HEK293 (cell line): ENCODE data around the gene SGMS1.

ENCODE experiments used
- CTCF ChIA-PET: fragments of 350-600 bp; formaldehyde crosslinking; extraction: SDS; loops from one replicate; lab custom pipeline; 2021; ENCODE audit warnings: antibody characterized with exemption; lab: Yijun Ruan, JAX
- POLR2A ChIA-PET: fragments of 300-600 bp; formaldehyde crosslinking; extraction: SDS; loops from one replicate; lab custom pipeline; 2020; ENCODE audit warnings: antibody characterized with exemption, inconsistent platforms; lab: Yijun Ruan, JAX
- H3K27ac ChIP-seq: fragments of 200-500 bp; sonication (Bioruptor generic); 2 replicates; pipeline ENCODE4 v1.5.1; 2014; ENCODE audit warnings: low read depth, low read length, control low read depth, inconsistent platforms; ENCODE audit errors: extremely low read depth
- H3K36me3 ChIP-seq, 2 experiments: fragments of 200-500 bp in 1 of 2; sonication (Bioruptor generic) in 1 of 2; 1 replicate in 1 of 2; 2 replicates in 1 of 2; pipeline ENCODE4 v1.5.1; 2014 to 2017; ENCODE audit warnings: inconsistent platforms in 2 of 2, low read length in 2 of 2; ENCODE audit not compliant: control insufficient read depth in 2 of 2, insufficient read depth in 1 of 2
- H3K4me1 ChIP-seq: fragments of 200-500 bp; sonication (Bioruptor generic); 2 replicates; pipeline ENCODE4 v1.5.1; 2014; ENCODE audit warnings: mild to moderate bottlenecking, low read length, inconsistent platforms; ENCODE audit not compliant: control insufficient read depth, insufficient read depth
- H3K4me3 ChIP-seq: 2 replicates; pipeline ENCODE4 v1.5.1; 2011; ENCODE audit warnings: low read depth, mild to moderate bottlenecking, control low read depth, low read length, moderate library complexity
- H3K9me3 ChIP-seq: fragments of 200-500 bp; sonication (Bioruptor generic); 2 replicates; pipeline ENCODE4 v1.5.1; 2014; ENCODE audit warnings: low read depth, low read length, inconsistent platforms; ENCODE audit not compliant: control insufficient read depth, insufficient read depth
- ATF2 ChIP-seq: fragments of 450-650 bp; formaldehyde crosslinking; IDR thresholded peaks from 2 replicates; pipeline ENCODE4 v1.5.1; 2016; ENCODE audit warnings: missing biosample characterization, missing genetic modification characterization, low read depth
- BCL6B ChIP-seq: fragments of 450-650 bp; formaldehyde crosslinking; IDR thresholded peaks from 2 replicates; pipeline ENCODE4 v1.5.1; 2017; ENCODE audit warnings: missing biosample characterization, missing genetic modification characterization
- GLI4 ChIP-seq: fragments of 450-650 bp; formaldehyde crosslinking; IDR thresholded peaks from 2 replicates; pipeline ENCODE4 v1.5.1; 2016; ENCODE audit warnings: missing biosample characterization, missing genetic modification characterization
- HOXA7 ChIP-seq: sonication (generic); formaldehyde crosslinking; IDR thresholded peaks from 2 replicates; pipeline ENCODE4 v1.8.1; 2022; ENCODE audit warnings: missing genetic modification reagents, borderline replicate concordance
- INSM2 ChIP-seq: fragments of 450-650 bp; formaldehyde crosslinking; IDR thresholded peaks from 2 replicates; pipeline ENCODE4 v1.5.1; 2016; ENCODE audit warnings: missing biosample characterization, missing genetic modification characterization
- KLF17 ChIP-seq: fragments of 450-650 bp; formaldehyde crosslinking; IDR thresholded peaks from 2 replicates; pipeline ENCODE4 v1.5.1; 2016; ENCODE audit warnings: missing biosample characterization, missing genetic modification characterization
- KLF8 ChIP-seq: fragments of 450-650 bp; formaldehyde crosslinking; IDR thresholded peaks from 2 replicates; pipeline ENCODE4 v1.5.1; 2016; ENCODE audit warnings: missing biosample characterization, missing genetic modification characterization
- SALL2 ChIP-seq: fragments of 450-650 bp; formaldehyde crosslinking; IDR thresholded peaks from 2 replicates; pipeline ENCODE4 v1.5.0; 2017; ENCODE audit warnings: missing biosample characterization, mild to moderate bottlenecking, missing genetic modification characterization, borderline replicate concordance
- SCRT2 ChIP-seq: fragments of 450-650 bp; formaldehyde crosslinking; IDR thresholded peaks from 2 replicates; pipeline ENCODE4 v1.5.1; 2016; ENCODE audit warnings: missing biosample characterization, missing genetic modification characterization
- ZBTB10 ChIP-seq: fragments of 450-650 bp; formaldehyde crosslinking; IDR thresholded peaks from 2 replicates; pipeline ENCODE4 v1.5.1; 2016; ENCODE audit warnings: missing biosample characterization, missing genetic modification characterization
- ZNF302 ChIP-seq: fragments of 450-650 bp; formaldehyde crosslinking; IDR thresholded peaks from 2 replicates; pipeline ENCODE4 v1.5.1; 2016; ENCODE audit warnings: missing biosample characterization, missing genetic modification characterization, low read depth
- ZNF324 ChIP-seq: fragments of 450-650 bp; formaldehyde crosslinking; IDR thresholded peaks from 2 replicates; pipeline ENCODE4 v1.5.1; 2016; ENCODE audit warnings: missing biosample characterization, missing genetic modification characterization
- ZNF341 ChIP-seq: fragments of 450-650 bp; formaldehyde crosslinking; IDR thresholded peaks from 2 replicates; pipeline ENCODE4; 2016; ENCODE audit warnings: low read depth, missing biosample characterization, missing genetic modification characterization
- ZNF362 ChIP-seq: fragments of 450-650 bp; formaldehyde crosslinking; IDR thresholded peaks from 2 replicates; pipeline ENCODE4 v1.5.1; 2016; ENCODE audit warnings: missing biosample characterization, missing genetic modification characterization
- ZNF514 ChIP-seq: fragments of 450-650 bp; formaldehyde crosslinking; IDR thresholded peaks from 2 replicates; pipeline ENCODE4 v1.5.1; 2016; ENCODE audit warnings: missing biosample characterization, missing genetic modification characterization
- ZNF548 ChIP-seq: fragments of 450-650 bp; formaldehyde crosslinking; IDR thresholded peaks from 2 replicates; pipeline ENCODE4 v1.5.1; 2016; ENCODE audit warnings: missing biosample characterization, missing genetic modification characterization
- ZNF549 ChIP-seq: fragments of 450-650 bp; IDR thresholded peaks from 2 replicates; pipeline ENCODE4 v1.5.1; 2018; ENCODE audit warnings: missing biosample characterization, missing genetic modification characterization, mild to moderate bottlenecking, inconsistent platforms, moderate library complexity
- ZNF623 ChIP-seq: fragments of 450-650 bp; formaldehyde crosslinking; IDR thresholded peaks from 2 replicates; pipeline ENCODE4 v1.5.1; 2016; ENCODE audit warnings: missing biosample characterization, missing genetic modification characterization
- ZNF654 ChIP-seq: fragments of 450-650 bp; formaldehyde crosslinking; IDR thresholded peaks from 2 replicates; pipeline ENCODE4 v1.5.1; 2016; ENCODE audit warnings: low read depth, missing biosample characterization, missing genetic modification characterization
- ZNF658 ChIP-seq: fragments of 450-650 bp; formaldehyde crosslinking; IDR thresholded peaks from 2 replicates; pipeline ENCODE4; 2016; ENCODE audit warnings: missing biosample characterization, missing genetic modification characterization
- ZNF704 ChIP-seq: fragments of 450-650 bp; formaldehyde crosslinking; IDR thresholded peaks from 2 replicates; pipeline ENCODE4 v1.5.1; 2016; ENCODE audit warnings: missing biosample characterization, missing genetic modification characterization
- ZNF768 ChIP-seq: fragments of 450-650 bp; formaldehyde crosslinking; IDR thresholded peaks from 2 replicates; pipeline ENCODE4 v1.5.1; 2018; ENCODE audit warnings: missing biosample characterization, mild to moderate bottlenecking, missing genetic modification characterization
- ZNF791 ChIP-seq: fragments of 450-650 bp; formaldehyde crosslinking; IDR thresholded peaks from 2 replicates; pipeline ENCODE4 v1.5.1; 2016; ENCODE audit warnings: missing biosample characterization, missing genetic modification characterization
- ZNF830 ChIP-seq: fragments of 450-650 bp; IDR thresholded peaks from 2 replicates; pipeline ENCODE4 v1.5.0; 2018; ENCODE audit warnings: missing biosample characterization, missing genetic modification characterization, low read depth, mild to moderate bottlenecking, moderate library complexity

The SGMS1 gene

GRCh38 chr10:50522908-50523307, 100.8 kb downstream of the SGMS1 start (continued):
- TF ChIP-seq ZNF548 (tag by site-specific recombination) (no peak), ZNF549 (no peak), INSM2 (tag by site-specific recombination) (no peak), SCRT2 (tag by site-specific recombination) (no peak), ZNF362 (tag by site-specific recombination) (no peak), SALL2 (no peak), GLI4 (tag by site-specific recombination) (no peak), KLF8 (tag by site-specific recombination) (no peak)

- TF ChIP-seq ZNF704 (tag by site-specific recombination) (no peak), ZNF514 (tag by site-specific recombination) (no peak), HOXA7 (CRISPR knock-in tag) (no peak), KLF17 (tag by site-specific recombination) (no peak), ZNF654 (tag by site-specific recombination) (no peak), GLI4 (tag by site-specific recombination) (no peak), ZNF302 (tag by site-specific recombination) (no peak), ZNF768 (tag by site-specific recombination) (no peak)
- H3K4me1 ChIP-seq, result no peaks in the 10 kb centered on the region
- H3K36me3 ChIP-seq, result no peaks in the 10 kb centered on the region
- CTCF ChIA-PET, result no interaction called here
- POLR2A ChIA-PET, result interaction anchor here (1.2 kb wide), 1 partner anchor 13 kb away, joined by 3 read pairs; no protein-coding TSS in a partner anchor
- no peak overlapping the region for H3K27ac ChIP-seq
- no peaks in the 10 kb centered on the region for H3K9me3 ChIP-seq
- no peak overlapping the region for H3K4me3 ChIP-seq
Measured at GRCh38 chr10:50520115-50520514, 103.6 kb downstream of the SGMS1 start.

GRCh38 chr10:50517626-50518025, 106.1 kb downstream of the SGMS1 start:
- CTCF ChIA-PET, result no interaction called here
- Histone ChIP-seq H3K4me1 (no peaks in the 10 kb centered on the region), H3K27ac (no peak overlapping the region), H3K36me3 (no peaks in the 10 kb centered on the region), H3K4me3 (no peak overlapping the region), H3K9me3 (no peaks in the 10 kb centered on the region)
- POLR2A ChIA-PET, result no interaction called here
- TF ChIP-seq ZNF324 (tag by site-specific recombination) (no peak), ZNF658 (no peak), ATF2 (tag by site-specific recombination) (no peak), ZBTB10 (tag by site-specific recombination) (no peak), BCL6B (no peak), ZNF791 (tag by site-specific recombination) (no peak), ZNF623 (tag by site-specific recombination) (no peak), ZNF830 (tag by site-specific recombination) (no peak), ZNF341 (no peak)
